Esophagus (tissue), 2 donors: ENCODE measurements around the gene GALNT18. TPM values are rescaled to one million over a fixed set of nuclear protein-coding genes. Genes with fewer than 3 reads are reported as not detected.
A peak's percentile ranks its signal among the peaks of the same experiment; 100 is the strongest.

Experiments
- H3K27ac ChIP-seq, 2 donors: one replicate each; pipeline ENCODE4 v1.5.1; 2013; ENCODE audit warnings: low read depth in 2 of 2, mild to moderate bottlenecking in 2 of 2, inconsistent platforms in 1 of 2, low read length in 1 of 2, moderate library complexity in 1 of 2
- H3K27me3 ChIP-seq, 2 donors: one replicate each; pipeline ENCODE4 v1.6.1; 2013; ENCODE audit warnings: low read length in 2 of 2, control low read depth in 1 of 2, mild to moderate bottlenecking in 1 of 2; ENCODE audit not compliant: insufficient read depth in 2 of 2, control insufficient read depth in 1 of 2
- H3K36me3 ChIP-seq, 2 donors: one replicate each; pipeline ENCODE4 v1.6.1; 2013; ENCODE audit warnings: low read length in 1 of 2; ENCODE audit not compliant: control insufficient read depth in 2 of 2, insufficient read depth in 2 of 2
- H3K4me1 ChIP-seq, 2 donors: one replicate each; pipeline ENCODE4 v1.6.1; 2013; ENCODE audit warnings: low read length in 1 of 2; ENCODE audit not compliant: control insufficient read depth in 2 of 2, insufficient read depth in 2 of 2
- H3K4me3 ChIP-seq, 2 donors: one replicate each; pipeline ENCODE4 v1.5.1; 2013; ENCODE audit warnings: low read length in 2 of 2, mild to moderate bottlenecking in 2 of 2, low read depth in 1 of 2, moderate library complexity in 1 of 2
- H3K9me3 ChIP-seq, 2 donors: one replicate each; pipeline ENCODE4 v1.6.1; 2013; ENCODE audit warnings: mild to moderate bottlenecking in 2 of 2, low read depth in 1 of 2, low read length in 1 of 2, moderate library complexity in 1 of 2; ENCODE audit not compliant: control insufficient read depth in 2 of 2, insufficient read depth in 1 of 2
- WGBS, 2 donors: extraction: QIAGEN DNeasy Blood & Tissue Kit; methylation state at CpG; one replicate each; pipeline ENCODE4 v1.1.7; 2013; 5-methylcytosine and 5-hydroxymethylcytosine counted together
- polyA plus RNA-seq, 2 donors: library from polyadenylated mRNA; stranded (reverse); fragments of 200-250 nt; gene quantifications; one replicate each; pipeline ENCODE4 v1.2.3, GENCODE V29; 2013
- donor health status: healthy with polysubstance abuse.
- donor health status: Bipolar disorder and iron deficiency.

The GALNT18 gene
- polyA plus RNA-seq, 2 donors, result 2.2 to 5.8 TPM

DNA sequence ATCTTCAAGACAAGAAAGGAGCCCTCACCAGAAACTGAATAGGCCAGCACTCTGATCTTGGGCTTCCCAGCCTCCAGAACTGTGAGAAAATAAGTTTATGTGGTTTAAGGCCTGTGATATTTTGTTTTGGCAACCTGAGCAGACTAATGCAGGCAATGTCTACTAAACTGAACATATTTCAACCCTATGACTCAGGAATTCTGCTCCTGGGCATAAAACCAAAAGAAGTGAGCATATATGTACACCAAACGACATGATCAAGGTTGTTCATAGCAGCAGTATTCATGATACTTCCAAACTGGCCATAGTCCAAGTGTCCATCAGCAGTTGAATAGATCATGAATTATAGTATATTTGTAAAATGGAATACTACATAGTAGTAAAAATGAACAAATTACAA, 297.7 kb downstream of the GALNT18 start:
- Histone ChIP-seq H3K27ac (no peak overlapping the region), H3K27me3 (no peaks in the 10 kb centered on the region), H3K9me3 (peaks cover 0 to 2% of the 10 kb centered on the region in 2 donors), H3K4me1 (no peaks in the 10 kb centered on the region), H3K4me3 (no peak overlapping the region), H3K36me3 (no peaks in the 10 kb centered on the region)
- WGBS, 2 donors, result 47 to 59% methylated on average over 1 of the region's 1 CpG

DNA sequence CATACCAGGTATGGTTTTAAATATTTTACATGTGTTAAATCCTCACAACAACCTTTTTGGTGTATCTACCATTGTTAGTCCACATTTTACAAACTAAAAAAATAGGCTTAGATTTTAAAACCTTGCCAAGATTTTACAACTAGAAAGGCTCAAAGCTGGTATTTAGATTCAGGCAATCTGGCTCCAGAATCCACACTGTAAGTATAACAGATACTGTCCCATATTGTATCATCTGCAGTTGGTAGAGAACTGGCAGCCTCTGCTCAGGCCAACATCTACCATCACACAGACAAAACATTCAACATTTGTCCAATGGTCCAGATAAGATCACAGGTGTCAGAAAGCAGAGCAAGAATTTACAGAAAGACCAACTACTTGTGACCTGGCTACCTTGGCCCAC, 299.7 kb downstream of the GALNT18 start:
- no peaks in the 10 kb centered on the region for H3K27me3 ChIP-seq
- H3K4me3 ChIP-seq, result no peak overlapping the region
- H3K36me3 ChIP-seq, result no peaks in the 10 kb centered on the region
- H3K4me1 ChIP-seq, result no peaks in the 10 kb centered on the region
- no peak overlapping the region for H3K27ac ChIP-seq
- H3K9me3 ChIP-seq, result peaks cover 0 to 2% of the 10 kb centered on the region in 2 donors

DNA sequence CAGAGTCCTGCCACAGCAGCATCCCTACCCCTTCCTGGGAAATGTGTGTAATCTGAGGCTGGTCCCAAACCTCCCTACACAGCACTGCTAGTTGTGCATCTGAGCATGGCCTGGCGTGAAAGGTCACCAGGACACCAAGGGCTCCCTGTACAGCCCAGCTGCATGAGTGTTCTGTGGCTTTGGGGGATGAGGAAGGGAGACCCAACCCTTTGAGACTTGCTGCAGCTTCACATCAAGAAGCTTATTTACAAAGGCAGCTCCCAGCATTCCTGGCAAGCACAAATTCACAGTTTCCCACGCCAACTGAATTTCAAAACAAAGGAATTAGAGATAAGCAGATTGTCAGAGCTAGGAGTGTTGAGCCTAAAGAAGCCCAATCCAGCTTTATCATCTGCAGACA, 301.0 kb downstream of the GALNT18 start:
- H3K36me3 ChIP-seq, result no peaks in the 10 kb centered on the region
- no peak overlapping the region for H3K4me3 ChIP-seq
- H3K27ac ChIP-seq, result no peak overlapping the region
- H3K4me1 ChIP-seq, result no peaks in the 10 kb centered on the region
- 78 to 81% methylated on average over 2 of the region's 2 CpGs for WGBS, 2 donors
- H3K9me3 ChIP-seq, result peaks cover 0 to 2% of the 10 kb centered on the region in 2 donors
- no peaks in the 10 kb centered on the region for H3K27me3 ChIP-seq

DNA sequence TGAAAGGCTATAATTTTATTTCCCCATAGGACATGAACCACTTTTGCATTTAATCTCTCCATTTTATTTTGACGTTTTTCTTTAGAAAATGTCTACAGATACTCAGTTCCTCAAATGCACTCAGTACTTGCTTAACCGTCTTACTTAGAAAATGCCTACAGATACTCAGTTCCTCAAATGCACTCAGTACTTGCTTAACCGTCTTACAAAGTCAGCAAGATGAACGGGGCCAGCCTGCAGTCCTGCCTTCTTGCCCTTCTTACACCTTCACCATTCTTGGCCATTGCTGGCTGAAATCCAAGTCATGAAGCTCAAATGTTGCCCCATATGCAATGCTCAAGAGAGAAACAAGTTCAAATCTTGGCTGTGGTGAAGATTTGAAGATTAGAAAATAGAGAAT, 302.8 kb downstream of the GALNT18 start:
- no peak overlapping the region for H3K4me3 ChIP-seq
- no peaks in the 10 kb centered on the region for H3K4me1 ChIP-seq
- peaks cover 0 to 2% of the 10 kb centered on the region in 2 donors for H3K9me3 ChIP-seq
- no peak overlapping the region for H3K27ac ChIP-seq
- 85 to 86% methylated on average over 4 of the region's 4 CpGs for WGBS, 2 donors
- no peaks in the 10 kb centered on the region for H3K27me3 ChIP-seq
- no peaks in the 10 kb centered on the region for H3K36me3 ChIP-seq

DNA sequence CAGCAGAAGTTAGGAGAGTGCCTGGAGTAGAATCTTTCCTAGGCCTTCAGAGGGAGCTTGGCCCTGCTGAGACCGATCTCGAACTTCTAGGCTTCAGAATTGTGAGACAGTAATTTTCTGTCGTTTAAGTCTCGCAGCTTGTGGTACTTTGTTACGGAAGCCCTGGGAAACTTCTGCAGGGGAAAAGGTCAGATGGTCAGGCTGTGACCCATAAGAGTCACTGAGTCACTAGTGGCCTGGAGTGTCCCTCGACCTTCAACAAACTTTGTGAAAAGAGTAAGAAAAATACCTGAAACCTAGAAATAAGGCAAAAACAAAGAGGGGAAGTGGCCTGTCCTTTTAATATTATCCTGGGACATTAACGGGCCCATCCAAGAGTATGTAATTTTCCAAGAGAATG, 303.3 kb downstream of the GALNT18 start:
- no peak overlapping the region for H3K27ac ChIP-seq
- no peaks in the 10 kb centered on the region for H3K4me1 ChIP-seq
- no peaks in the 10 kb centered on the region for H3K36me3 ChIP-seq
- H3K9me3 ChIP-seq, result peaks cover 0 to 2% of the 10 kb centered on the region in 2 donors
- H3K27me3 ChIP-seq, result no peaks in the 10 kb centered on the region
- H3K4me3 ChIP-seq, result no peak overlapping the region
- WGBS, 2 donors, result 90 to 92% methylated on average over 7 of the region's 7 CpGs

GRCh38 chr11:11316651-11317230, 305.1 kb downstream of the GALNT18 start:
- Histone ChIP-seq H3K9me3 (no peaks in the 10 kb centered on the region), H3K27me3 (no peaks in the 10 kb centered on the region), H3K4me1 (peaks cover 0 to 2% of the 10 kb centered on the region in 2 donors), H3K4me3 (no peak overlapping the region), H3K27ac (no peak overlapping the region), H3K36me3 (no peaks in the 10 kb centered on the region)
- 93% methylated on average over 3 of the region's 3 CpGs for WGBS, 2 donors

DNA sequence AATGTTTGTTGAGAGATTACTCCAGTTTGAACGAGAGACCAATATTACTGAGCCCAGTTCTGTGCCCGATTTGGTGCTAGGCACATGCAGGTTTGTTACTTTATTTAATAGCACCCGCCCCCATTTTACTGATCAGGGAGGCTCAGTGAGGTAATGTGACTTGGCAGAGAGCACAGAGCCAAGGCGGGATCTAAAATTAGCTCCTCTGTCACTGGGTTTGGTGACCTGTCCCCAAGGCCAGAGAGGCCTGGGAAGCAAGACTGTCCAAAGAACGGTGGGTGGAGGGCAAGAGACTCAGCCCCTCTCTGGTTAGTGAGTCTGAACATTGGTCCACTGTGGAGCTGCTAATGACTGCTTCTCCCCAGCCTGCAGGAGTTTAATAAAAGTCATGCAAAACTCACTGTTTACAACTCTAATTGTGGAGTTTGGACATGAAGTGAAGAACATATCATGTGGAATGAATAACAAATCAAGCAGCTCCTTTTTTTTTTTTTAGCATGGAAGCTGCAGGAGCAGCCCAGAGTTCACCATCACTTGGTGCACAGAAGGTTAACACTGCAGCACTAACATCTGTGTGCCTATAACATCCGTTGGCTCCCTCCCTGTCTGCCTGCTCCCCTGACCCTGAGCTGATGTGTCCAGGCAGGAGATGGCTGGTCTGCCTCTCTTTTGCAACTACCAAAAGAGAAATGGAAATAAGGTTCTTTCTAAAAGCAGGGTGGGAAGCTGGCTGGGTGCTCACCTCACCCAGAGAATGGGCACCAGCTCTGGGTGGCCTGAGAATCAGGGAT, 307.7 kb downstream of the GALNT18 start:
- no peak overlapping the region for H3K4me3 ChIP-seq
- no peaks in the 10 kb centered on the region for H3K36me3 ChIP-seq
- H3K9me3 ChIP-seq, result no peaks in the 10 kb centered on the region
- peaks cover 0 to 2% of the 10 kb centered on the region in 2 donors for H3K4me1 ChIP-seq
- no peaks in the 10 kb centered on the region for H3K27me3 ChIP-seq
- H3K27ac ChIP-seq, result peak overlapping the region in 1 of 2 donors; percentile 28
- 49 to 57% methylated on average over 6 of the region's 6 CpGs for WGBS, 2 donors

DNA sequence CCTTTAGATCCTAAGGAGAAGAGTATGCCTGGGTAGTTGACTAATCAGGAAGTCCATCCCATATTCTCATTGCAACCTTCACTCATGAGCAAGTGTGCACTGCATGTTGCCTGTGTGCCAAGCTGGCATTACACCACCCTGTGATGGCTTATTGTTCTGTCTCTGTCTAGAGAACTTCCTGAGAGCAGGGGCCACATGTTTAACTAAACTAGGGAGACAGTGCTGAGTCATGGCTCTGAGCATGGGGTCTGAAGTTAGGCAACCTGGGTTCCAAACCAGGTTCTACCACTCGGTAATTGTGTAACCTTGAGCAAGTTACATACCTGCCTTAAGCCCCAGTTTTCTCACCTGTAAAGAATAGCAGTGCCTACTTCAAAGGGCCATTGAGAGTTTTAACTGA, 308.4 kb downstream of the GALNT18 start:
- 46 to 53% methylated on average over 1 of the region's 1 CpG for WGBS, 2 donors
- no peak overlapping the region for H3K27ac ChIP-seq

DNA sequence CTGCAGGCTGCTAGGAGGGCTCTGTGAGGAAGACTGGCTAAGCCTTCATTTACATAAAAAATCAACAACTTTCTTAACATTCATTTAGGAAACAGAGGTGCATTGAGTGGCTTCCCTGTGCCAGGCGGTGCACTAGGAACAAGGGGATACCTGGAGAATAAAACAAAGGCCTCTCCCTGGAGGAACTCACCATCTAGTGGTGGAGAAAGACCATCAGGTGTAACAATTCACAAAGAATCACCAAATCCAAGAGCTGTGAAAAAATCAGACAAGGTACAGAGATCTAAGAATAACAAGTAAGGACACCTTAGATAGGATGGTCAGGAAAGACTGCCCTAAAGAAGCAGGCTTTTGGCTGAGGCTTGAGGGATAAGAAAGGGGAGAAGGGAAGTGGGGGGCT, 309.1 kb downstream of the GALNT18 start:
- 92 to 96% methylated on average over 1 of the region's 1 CpG for WGBS, 2 donors
- H3K27ac ChIP-seq, result no peak overlapping the region
- H3K36me3 ChIP-seq, result no peaks in the 10 kb centered on the region
- H3K4me1 ChIP-seq, result peaks cover 0 to 2% of the 10 kb centered on the region in 2 donors
- no peaks in the 10 kb centered on the region for H3K27me3 ChIP-seq
- H3K4me3 ChIP-seq, result no peak overlapping the region
- no peaks in the 10 kb centered on the region for H3K9me3 ChIP-seq

More for the DNA sequence above, 308.4 kb downstream of the GALNT18 start:
- no peaks in the 10 kb centered on the region for H3K9me3 ChIP-seq
- no peaks in the 10 kb centered on the region for H3K36me3 ChIP-seq
- peaks cover 0 to 2% of the 10 kb centered on the region in 2 donors for H3K4me1 ChIP-seq
- no peak overlapping the region for H3K4me3 ChIP-seq
- no peaks in the 10 kb centered on the region for H3K27me3 ChIP-seq

DNA sequence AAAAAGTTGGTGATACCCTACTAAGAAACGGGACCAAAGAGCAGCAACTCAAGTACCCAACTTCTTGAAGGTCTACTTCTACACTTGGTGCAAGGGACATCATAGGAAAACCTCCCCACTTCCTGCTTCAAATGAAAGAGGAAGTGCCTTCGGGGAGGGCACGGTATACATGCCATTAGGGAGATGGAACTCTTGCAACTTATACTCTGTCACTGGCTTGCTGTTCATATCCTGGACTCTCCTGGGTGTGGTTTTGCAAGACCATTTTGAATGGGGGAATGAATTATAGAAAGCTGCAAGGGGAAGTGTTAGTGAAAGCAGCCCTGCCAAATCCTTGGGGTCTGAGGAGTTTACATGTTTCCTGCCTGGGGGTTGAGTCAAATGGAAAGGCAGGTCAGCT, 310.6 kb downstream of the GALNT18 start:
- Histone ChIP-seq H3K36me3 (no peaks in the 10 kb centered on the region), H3K9me3 (no peaks in the 10 kb centered on the region), H3K27me3 (no peaks in the 10 kb centered on the region), H3K27ac (no peak overlapping the region), H3K4me3 (no peak overlapping the region), H3K4me1 (peaks cover 0 to 2% of the 10 kb centered on the region in 2 donors)
- 76 to 83% methylated on average over 3 of the region's 3 CpGs for WGBS, 2 donors
